SW480 (cell line): ENCODE measurements around the gene ERCC1.

Experiments
- DNase-seq: peaks from one replicate; pipeline ENCODE4 v3.0.0-alpha.2; 2016; ENCODE audit warnings: low spot score

ERCC1 gene

DNA sequence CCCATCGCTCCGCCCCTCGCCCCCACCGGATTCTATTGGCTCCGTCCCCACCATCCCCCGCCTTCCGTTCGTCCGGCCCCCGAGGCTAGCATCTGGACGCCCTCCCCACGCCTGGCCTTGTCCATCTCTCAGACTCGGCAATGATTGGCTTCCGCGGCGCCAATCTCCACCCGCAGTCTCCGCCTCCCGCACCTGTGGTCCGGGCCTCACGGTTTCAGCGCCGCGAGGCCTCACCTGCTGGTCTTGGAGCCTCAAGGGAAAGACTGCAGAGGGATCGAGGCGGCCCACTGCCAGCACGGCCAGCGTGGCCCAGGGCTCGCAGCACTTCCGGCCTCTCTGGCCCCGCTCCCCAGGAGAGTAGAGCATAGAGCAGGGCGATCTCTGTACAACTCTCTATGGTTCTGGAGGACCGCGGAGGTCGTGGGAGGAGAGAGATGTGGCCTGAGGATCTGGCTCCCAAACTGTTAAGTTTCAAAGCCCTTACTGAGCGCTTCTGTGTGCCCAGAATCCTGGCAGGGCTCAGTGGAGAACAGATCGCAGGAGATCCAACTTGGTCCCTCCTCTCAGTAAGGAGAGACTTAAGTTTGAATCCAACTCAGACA lies at the start of gene ERCC1:
ERCC1 (minus strand) TSS at position 329 of the 602 bp plus-strand sequence. CDS start 543 bp downstream, outside the sequence.
- peak; percentile 99 for DNase-seq

- DNase-seq = no peak
Observed at GRCh38 chr19:45473367-45473681, 49.6 kb upstream of the ERCC1 start.

- DNase-seq = no peak
Observed at GRCh38 chr19:45472563-45473366, 49.0 kb upstream of the ERCC1 start.

DNA sequence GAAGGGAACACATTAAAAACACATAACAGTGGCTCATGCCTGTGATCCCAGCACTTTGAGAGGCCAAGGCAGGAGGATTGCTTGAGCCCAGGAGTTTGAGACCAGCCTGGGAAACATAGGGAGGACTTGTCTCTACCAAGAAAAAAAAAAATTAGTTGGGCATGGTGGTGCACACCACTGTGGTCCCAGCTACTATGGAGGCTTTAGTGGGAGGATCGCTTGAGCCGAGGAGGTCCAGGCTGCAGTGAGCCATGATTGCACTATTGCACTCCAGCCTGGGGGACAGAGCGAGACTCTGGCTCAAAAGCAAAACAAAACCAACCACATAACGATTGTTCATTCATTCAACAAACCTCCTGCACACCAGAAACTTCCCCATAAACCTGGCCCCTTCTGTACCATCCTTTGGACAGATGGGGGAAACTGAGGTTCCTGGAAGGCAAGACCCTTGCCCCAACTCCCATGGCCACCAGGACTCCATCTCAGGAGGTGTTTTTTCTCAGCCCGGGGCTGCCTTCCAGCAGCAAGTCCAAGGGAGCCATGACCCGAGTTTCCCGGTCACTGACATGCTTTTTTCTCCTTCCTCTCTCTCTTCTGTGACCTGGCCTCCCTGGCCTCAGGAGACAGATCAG lies 48.3 kb upstream of the ERCC1 start:
- DNase-seq = no peak

- no peak for DNase-seq
Observed at GRCh38 chr19:45471111-45471930, 47.6 kb upstream of the ERCC1 start.

DNA sequence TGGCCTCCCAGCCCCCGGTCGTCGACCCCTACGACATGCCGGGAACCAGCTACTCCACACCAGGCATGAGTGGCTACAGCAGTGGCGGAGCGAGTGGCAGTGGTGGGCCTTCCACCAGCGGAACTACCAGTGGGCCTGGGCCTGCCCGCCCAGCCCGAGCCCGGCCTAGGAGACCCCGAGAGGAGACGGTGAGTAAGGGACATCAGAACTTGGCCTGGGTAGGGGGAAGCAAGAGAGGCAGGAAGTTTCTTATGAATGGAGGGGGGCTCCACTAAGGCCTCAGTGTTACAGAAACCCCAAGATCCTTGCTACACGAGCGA lies 47.0 kb upstream of the ERCC1 start:
- no peak for DNase-seq

- DNase-seq = peak; percentile 48
Observed at GRCh38 chr19:45469945-45470761, 46.4 kb upstream of the ERCC1 start.

GRCh38 chr19:45469132-45469944 lies 45.6 kb upstream of the ERCC1 start:
- DNase-seq = peak; percentile 95

GRCh38 chr19:45468803-45469131 lies 45.0 kb upstream of the ERCC1 start:
- peak; percentile 67 for DNase-seq

GRCh38 chr19:45468159-45468651 lies 44.5 kb upstream of the ERCC1 start:
- DNase-seq = no peak

DNA sequence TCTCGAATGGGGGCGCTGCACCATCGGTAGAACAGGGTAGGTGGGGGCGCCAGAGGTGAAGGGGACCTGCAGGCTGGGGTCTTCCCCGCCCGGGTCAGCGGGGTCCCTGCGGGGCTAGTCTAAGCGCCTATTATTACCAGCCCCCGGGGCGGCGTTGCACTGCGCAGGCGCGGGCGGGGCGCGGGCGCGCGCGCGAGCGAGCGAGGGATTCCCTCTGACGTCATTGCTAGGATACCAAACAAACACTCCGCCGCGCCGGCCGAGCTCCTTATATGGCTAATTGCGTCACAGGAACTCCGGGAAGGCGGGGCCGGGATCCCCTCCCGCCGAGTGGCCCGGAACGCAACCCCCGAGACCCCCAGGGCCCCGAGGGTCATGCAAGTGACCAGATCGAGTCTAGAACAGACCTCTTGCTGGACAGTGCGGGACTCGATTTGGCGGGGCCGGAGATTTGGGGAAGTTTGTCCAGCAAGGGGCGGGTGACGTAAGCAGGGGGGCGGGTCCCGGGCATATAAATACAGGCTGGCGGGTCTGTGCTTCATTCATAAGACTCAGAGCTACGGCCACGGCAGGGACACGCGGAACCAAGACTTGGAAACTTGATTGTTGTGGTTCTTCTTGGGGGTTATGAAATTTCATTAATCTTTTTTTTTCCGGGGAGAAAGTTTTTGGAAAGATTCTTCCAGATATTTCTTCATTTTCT lies 43.9 kb upstream of the ERCC1 start, which contains the start of gene FOSB:
FOSB (plus strand) TSS at position 541 of the 703 bp plus-strand sequence. CDS start 591 bp downstream, outside the sequence.
- peak; percentile 98 for DNase-seq

- DNase-seq = no peak
Observed at GRCh38 chr19:45467115-45467455, 43.4 kb upstream of the ERCC1 start.

GRCh38 chr19:45464852-45465441 lies 41.2 kb upstream of the ERCC1 start:
- no peak for DNase-seq

DNA sequence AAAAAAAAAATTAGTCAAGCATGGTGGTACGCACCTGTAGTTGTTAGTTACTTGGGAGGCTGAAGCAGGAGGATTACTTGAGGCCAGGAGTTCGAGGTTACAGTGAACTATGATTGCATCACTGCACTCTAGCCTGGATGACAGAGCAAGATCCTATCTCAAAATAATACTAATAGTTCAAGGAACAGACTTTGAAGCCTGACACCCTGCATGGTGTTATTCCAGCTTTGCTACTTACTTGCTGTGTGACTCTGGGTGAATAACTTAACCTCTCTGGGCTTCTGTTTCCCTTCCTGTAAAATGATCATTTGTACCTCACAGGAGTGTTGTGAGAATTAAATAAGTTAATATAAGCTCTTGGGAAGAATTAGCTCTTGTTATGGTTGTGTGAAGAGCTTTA lies 40.6 kb upstream of the ERCC1 start:
- DNase-seq = no peak

DNA sequence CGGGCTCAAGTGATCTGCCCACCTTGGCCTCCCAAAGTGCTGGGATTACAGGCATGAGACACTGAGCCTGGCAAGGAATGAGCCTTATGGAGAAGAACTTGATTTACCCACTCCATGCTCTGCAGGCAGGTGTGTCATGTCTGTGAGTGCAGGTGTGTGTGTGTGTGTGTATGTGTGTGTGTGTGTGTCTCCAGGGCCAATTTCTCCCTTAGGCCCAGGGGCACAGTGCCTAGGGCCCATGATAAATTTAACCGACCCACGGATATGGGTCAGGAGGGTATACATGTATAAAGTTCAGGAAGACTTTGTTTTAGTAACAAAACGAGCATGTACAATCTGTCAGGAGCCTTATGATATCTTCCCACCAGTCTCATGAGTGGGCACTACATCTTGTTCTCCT lies 39.5 kb upstream of the ERCC1 start:
- no peak for DNase-seq

DNA sequence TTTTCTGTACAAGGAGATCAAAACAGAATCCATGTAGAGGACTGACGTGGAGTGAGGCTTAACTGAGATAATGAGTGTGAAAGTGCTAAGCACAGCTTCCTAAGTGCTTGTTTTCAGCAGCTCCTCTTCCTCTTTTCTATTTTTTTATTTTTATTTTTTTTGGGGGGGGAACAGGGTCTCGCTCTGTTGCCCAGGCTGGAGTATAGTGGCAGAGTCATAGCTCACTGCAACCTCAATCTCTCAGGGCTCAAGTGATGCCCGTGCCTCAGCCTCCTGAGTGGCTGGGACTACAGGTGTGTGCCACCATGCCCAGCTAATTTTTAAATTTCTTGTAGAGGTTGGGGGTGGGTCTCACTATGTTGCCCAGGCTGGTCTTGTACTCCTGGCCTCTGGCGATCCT lies 38.5 kb upstream of the ERCC1 start:
- no peak for DNase-seq

- DNase-seq = no peak
Observed at GRCh38 chr19:45460807-45461347, 37.2 kb upstream of the ERCC1 start.

DNA sequence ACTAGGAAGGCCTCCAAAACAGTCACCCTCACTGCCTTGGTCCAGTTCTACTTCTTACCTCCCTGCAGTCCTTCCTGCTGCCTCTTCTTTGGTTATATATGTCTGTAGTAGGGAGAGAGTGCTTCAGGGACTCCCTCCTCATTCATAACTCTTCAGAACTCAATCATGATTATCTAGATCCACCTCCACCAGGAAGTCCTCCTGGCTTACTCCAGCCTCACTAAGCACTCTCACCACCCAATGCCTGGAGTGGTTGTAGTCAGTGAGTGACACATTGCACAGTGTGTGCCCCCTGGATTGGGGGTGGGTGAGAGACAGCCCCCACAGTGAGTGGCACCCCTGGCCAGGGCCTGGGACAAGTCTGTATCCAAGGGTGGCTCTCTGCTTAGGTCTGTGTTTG lies 34.1 kb upstream of the ERCC1 start:
- DNase-seq = no peak

DNA sequence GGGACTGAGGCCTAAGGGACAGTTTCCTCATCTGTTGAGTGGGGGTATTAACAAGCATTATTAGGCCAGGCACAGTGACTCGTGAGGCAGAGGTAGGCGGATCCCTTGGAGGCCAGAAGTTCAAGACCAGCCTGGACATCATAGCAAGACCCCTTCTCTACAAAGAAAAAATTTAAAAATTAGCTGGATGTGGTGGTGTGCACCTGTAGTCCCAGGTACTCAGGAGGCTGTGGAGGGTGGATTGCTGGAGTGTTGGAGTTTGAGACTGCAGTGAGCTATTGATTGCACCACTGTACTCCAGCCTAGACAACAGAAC lies 32.7 kb upstream of the ERCC1 start:
- DNase-seq = no peak
